ENCODE data around the gene HOMER1.
"Not testable (repeated sequence)": the region's sequence is repeated elsewhere in the genome, so short reads cannot be mapped to it uniquely, and the experiment has no call there.

Gene HOMER1

GRCh38 chr5:79386679-79387078 is 127.3 kb downstream of the HOMER1 start:
- no peak for DNase-seq (ENCODE audit: low read depth)
- no peak for TF ChIP-seq CTCF (conservative IDR thresholded peaks at IDR 0.05; ENCODE audit: low read depth, low read length)
- H3K4me3 ChIP-seq (ENCODE audit: low read length), result no peak overlapping the region

- H3K4me3 ChIP-seq (ENCODE audit: low read length); DNase-seq (ENCODE audit: low read depth): not testable (repeated sequence)
These were observed 128.8 kb downstream of the HOMER1 start for GRCh38 chr5:79385126-79385525.

- no peak for DNase-seq (ENCODE audit: low read depth)
- H3K4me3 ChIP-seq (ENCODE audit: low read length), result no peak overlapping the region
- TF ChIP-seq CTCF (conservative IDR thresholded peaks at IDR 0.05; ENCODE audit: low read depth, low read length), result no peak
These were observed 135.3 kb downstream of the HOMER1 start for GRCh38 chr5:79378510-79379186.

- DNase-seq (ENCODE audit: low read depth), result peak; percentile 12
These were observed 156.5 kb downstream of the HOMER1 start for GRCh38 chr5:79357398-79357797.

GRCh38 chr5:79349881-79350280 is 164.1 kb downstream of the HOMER1 start:
- DNase-seq (ENCODE audit: low read depth), result no peak
- no peak overlapping the region for H3K4me3 ChIP-seq (ENCODE audit: low read length)
- TF ChIP-seq CTCF (conservative IDR thresholded peaks at IDR 0.05; ENCODE audit: low read depth, low read length), result no peak

More at GRCh38 chr5:79357398-79357797, 156.5 kb downstream of the HOMER1 start:
- no peak for TF ChIP-seq CTCF (conservative IDR thresholded peaks at IDR 0.05; ENCODE audit: low read depth, low read length)
- no peak overlapping the region for H3K4me3 ChIP-seq (ENCODE audit: low read length)

- DNase-seq (ENCODE audit: low read depth), result no peak
These were observed 164.9 kb downstream of the HOMER1 start for GRCh38 chr5:79349047-79349446.

GRCh38 chr5:79346420-79346824 is 167.5 kb downstream of the HOMER1 start:
- no peak for DNase-seq (ENCODE audit: low read depth)

More at GRCh38 chr5:79349047-79349446, 164.9 kb downstream of the HOMER1 start:
- no peak for TF ChIP-seq CTCF (conservative IDR thresholded peaks at IDR 0.05; ENCODE audit: low read depth, low read length)
- H3K4me3 ChIP-seq (ENCODE audit: low read length), result no peak overlapping the region

More at GRCh38 chr5:79346420-79346824, 167.5 kb downstream of the HOMER1 start:
- TF ChIP-seq CTCF (conservative IDR thresholded peaks at IDR 0.05; ENCODE audit: low read depth, low read length), result no peak
- no peak overlapping the region for H3K4me3 ChIP-seq (ENCODE audit: low read length)

All from retinal pigment epithelial cell (primary cell).